A673 (cell line): ENCODE measurements around the gene ASCL2. TPM values are rescaled to one million over a fixed set of nuclear protein-coding genes. Genes with fewer than 3 reads are reported as not detected.

Experiments
- BruUV-seq: library from RNA; stranded (reverse); fragments of 400-500 nt; replicated peaks from 2 replicates; lab custom pipeline; 2021; lab: Mats Ljungman, UMichigan
- CTCF ChIA-PET: fragments of 300-600 bp; sonication (Branson Sonifier 250); formaldehyde crosslinking; loops from one replicate; lab custom pipeline; 2022; ENCODE audit warnings: antibody characterized with exemption; lab: Charles Lee
- POLR2A ChIA-PET: fragments of 300-600 bp; sonication (Branson Sonifier 250); formaldehyde crosslinking; loops from one replicate; lab custom pipeline; 2022; ENCODE audit warnings: antibody characterized with exemption; ENCODE audit not compliant: low non-redundant PET; lab: Charles Lee
- DNase-seq: peaks from one replicate; pipeline ENCODE4 v3.0.0-alpha.2; 2015; ENCODE audit warnings: low spot score
- H3K27ac ChIP-seq: fragments of 200-600 bp; sonication (generic); 2 replicates; pipeline ENCODE4 v1.5.1; 2016; ENCODE audit warnings: mixed run types, low read depth, mild to moderate bottlenecking, mixed read lengths, antibody characterized with exemption, low read length; ENCODE audit not compliant: poor library complexity, severe bottlenecking
- H3K27me3 ChIP-seq: fragments of 200-600 bp; sonication (generic); replicated peaks from 2 replicates; pipeline ENCODE4 v1.6.1; 2017; ENCODE audit warnings: mixed run types, low read depth, mild to moderate bottlenecking, mixed read lengths, antibody characterized with exemption, low read length; ENCODE audit not compliant: insufficient read depth, poor library complexity
- H3K36me3 ChIP-seq: fragments of 200-600 bp; sonication (generic); 2 replicates; pipeline ENCODE4 v1.6.1; 2016; ENCODE audit warnings: mixed run types, mild to moderate bottlenecking, mixed read lengths, antibody characterized with exemption, low read length; ENCODE audit not compliant: insufficient read depth, poor library complexity, severe bottlenecking
- H3K4me1 ChIP-seq: fragments of 200-600 bp; sonication (generic); 2 replicates; pipeline ENCODE4 v1.6.1; 2017; ENCODE audit warnings: mixed run types, mild to moderate bottlenecking, mixed read lengths, antibody characterized with exemption, low read length; ENCODE audit not compliant: insufficient read depth, poor library complexity, severe bottlenecking
- H3K4me3 ChIP-seq: fragments of 200-600 bp; sonication (generic); 2 replicates; pipeline ENCODE4 v1.5.1; 2016; ENCODE audit warnings: low read depth, mixed run types, mild to moderate bottlenecking, mixed read lengths, low read length; ENCODE audit not compliant: poor library complexity, severe bottlenecking
- H3K9me3 ChIP-seq: fragments of 200-600 bp; sonication (generic); 2 replicates; pipeline ENCODE4 v1.6.1; 2016; ENCODE audit warnings: mixed run types, low read depth, mild to moderate bottlenecking, mixed read lengths, antibody characterized with exemption, low read length; ENCODE audit not compliant: poor library complexity, severe bottlenecking
- CTCF ChIP-seq: fragments of 300-800, 200-600 bp; sonication (generic); conservative IDR thresholded peaks from 2 replicates; pipeline ENCODE4 v1.5.1; 2017; ENCODE audit warnings: low read depth, mild to moderate bottlenecking, antibody characterized with exemption, low read length, moderate library complexity, mixed read lengths
- EZH2 ChIP-seq: fragments of 200-600 bp; sonication (generic); IDR thresholded peaks from 2 replicates; pipeline ENCODE4 v1.6.1; 2017; ENCODE audit warnings: borderline replicate concordance, low read depth, mild to moderate bottlenecking, mixed read lengths, antibody characterized with exemption, low read length; ENCODE audit not compliant: poor library complexity, severe bottlenecking
- intact Hi-C: fragments of 100-400 bp; cut with micrococcal nuclease; formaldehyde crosslinking; loops from one replicate; pipeline ENCODE4 v1.10.0; 2022; ENCODE audit not compliant: unreplicated experiment
- total RNA-seq: library from RNA; stranded (reverse); gene quantifications from 2 replicates; pipeline ENCODE4 v1.2.3, GENCODE V29; 2021

Gene ASCL2
- total RNA-seq, 1 experiment from 2014 or later: not detected

GRCh38 chr11:2302896-2303626 lies 32.7 kb upstream of the ASCL2 start:
- H3K4me3 ChIP-seq: no peak overlapping the region
- H3K27ac ChIP-seq: no peak overlapping the region
- BruUV-seq: no TSS peak
- DNase-seq: no peak
- CTCF ChIA-PET: no interaction called here
- TF ChIP-seq CTCF: no peak
- no peak for TF ChIP-seq EZH2
- POLR2A ChIA-PET: no interaction called here
- no peaks in the 10 kb centered on the region for H3K27me3 ChIP-seq
- H3K36me3 ChIP-seq: no peaks in the 10 kb centered on the region
- no peaks in the 10 kb centered on the region for H3K9me3 ChIP-seq
- intact Hi-C loops: no loop called here
- peaks cover 6% of the 10 kb centered on the region for H3K4me1 ChIP-seq

- no peaks in the 10 kb centered on the region for H3K36me3 ChIP-seq
- no peak overlapping the region for H3K27ac ChIP-seq
- CTCF ChIA-PET: no interaction called here
- BruUV-seq: no TSS peak
- intact Hi-C loops: no loop called here
- peaks cover 6% of the 10 kb centered on the region for H3K4me1 ChIP-seq
- no peak for TF ChIP-seq CTCF
- TF ChIP-seq EZH2: no peak
- POLR2A ChIA-PET: no interaction called here
- no peak overlapping the region for H3K4me3 ChIP-seq
- no peak for DNase-seq
- H3K9me3 ChIP-seq: no peaks in the 10 kb centered on the region
- H3K27me3 ChIP-seq: no peaks in the 10 kb centered on the region
Observed at GRCh38 chr11:2302306-2302895, 32.0 kb upstream of the ASCL2 start.

GRCh38 chr11:2301631-2302305 lies 31.4 kb upstream of the ASCL2 start, which contains the start of the genes C11orf21 and TSPAN32:
Gene C11orf21, minus strand, starts transcription at chr11:2301918. Its CDS starts 110 bp downstream, at chr11:2301808.
Gene TSPAN32, plus strand, starts transcription at chr11:2302013. Its CDS starts 137 bp downstream, at chr11:2302150.
- Histone ChIP-seq H3K27ac (no peak within 1 kb of the TSS), H3K4me1 (peaks cover 6% of the 10 kb centered on the region), H3K4me3 (no peak within 1 kb of the TSS), H3K9me3 (no peaks in the 10 kb centered on the region), H3K36me3 (no peaks in the 10 kb centered on the region), H3K27me3 (no peaks in the 10 kb centered on the region)
- POLR2A ChIA-PET: no interaction called here
- intact Hi-C loops: no loop called here
- TF ChIP-seq CTCF (no peak), EZH2 (no peak)
- no peak for DNase-seq
- BruUV-seq: no TSS peak
- CTCF ChIA-PET: no interaction called here
